ENCODE measurements around the gene MAPRE3.

Gene MAPRE3

GRCh38 chr2:27050996-27051901 is 80.8 kb downstream of the MAPRE3 start, which contains the start of gene AGBL5:
TSS of gene AGBL5 (plus strand) at chr2:27051668. CDS start at chr2:27052959, 1,291 bp downstream.
- TF ChIP-seq, protein P1, sequence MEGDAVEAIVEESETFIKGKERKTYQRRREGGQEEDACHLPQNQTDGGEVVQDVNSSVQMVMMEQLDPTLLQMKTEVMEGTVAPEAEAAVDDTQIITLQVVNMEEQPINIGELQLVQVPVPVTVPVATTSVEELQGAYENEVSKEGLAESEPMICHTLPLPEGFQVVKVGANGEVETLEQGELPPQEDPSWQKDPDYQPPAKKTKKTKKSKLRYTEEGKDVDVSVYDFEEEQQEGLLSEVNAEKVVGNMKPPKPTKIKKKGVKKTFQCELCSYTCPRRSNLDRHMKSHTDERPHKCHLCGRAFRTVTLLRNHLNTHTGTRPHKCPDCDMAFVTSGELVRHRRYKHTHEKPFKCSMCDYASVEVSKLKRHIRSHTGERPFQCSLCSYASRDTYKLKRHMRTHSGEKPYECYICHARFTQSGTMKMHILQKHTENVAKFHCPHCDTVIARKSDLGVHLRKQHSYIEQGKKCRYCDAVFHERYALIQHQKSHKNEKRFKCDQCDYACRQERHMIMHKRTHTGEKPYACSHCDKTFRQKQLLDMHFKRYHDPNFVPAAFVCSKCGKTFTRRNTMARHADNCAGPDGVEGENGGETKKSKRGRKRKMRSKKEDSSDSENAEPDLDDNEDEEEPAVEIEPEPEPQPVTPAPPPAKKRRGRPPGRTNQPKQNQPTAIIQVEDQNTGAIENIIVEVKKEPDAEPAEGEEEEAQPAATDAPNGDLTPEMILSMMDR (conservative IDR thresholded peaks at IDR 0.05; ENCODE audit: low read depth) = no peak
- POLR2A ChIA-PET (ENCODE audit: low non-redundant PET) = interaction anchor here (0.8 to 1.6 kb wide), 4 partner anchors 13 to 34 kb away, joined by 3 to 7 read pairs (median 4); partner anchors contain the start of gene TMEM214
- CTCF ChIA-PET = interaction anchor here (0.5 to 1.7 kb wide), 5 partner anchors 12 to 253 kb away, joined by 3 to 6 read pairs (median 4); no protein-coding TSS in a partner anchor
- H3K27ac ChIP-seq = peak within 1 kb of the TSS; percentile 93
- DNase-seq (ENCODE audit: low spot score) = peak; percentile 99

DNA sequence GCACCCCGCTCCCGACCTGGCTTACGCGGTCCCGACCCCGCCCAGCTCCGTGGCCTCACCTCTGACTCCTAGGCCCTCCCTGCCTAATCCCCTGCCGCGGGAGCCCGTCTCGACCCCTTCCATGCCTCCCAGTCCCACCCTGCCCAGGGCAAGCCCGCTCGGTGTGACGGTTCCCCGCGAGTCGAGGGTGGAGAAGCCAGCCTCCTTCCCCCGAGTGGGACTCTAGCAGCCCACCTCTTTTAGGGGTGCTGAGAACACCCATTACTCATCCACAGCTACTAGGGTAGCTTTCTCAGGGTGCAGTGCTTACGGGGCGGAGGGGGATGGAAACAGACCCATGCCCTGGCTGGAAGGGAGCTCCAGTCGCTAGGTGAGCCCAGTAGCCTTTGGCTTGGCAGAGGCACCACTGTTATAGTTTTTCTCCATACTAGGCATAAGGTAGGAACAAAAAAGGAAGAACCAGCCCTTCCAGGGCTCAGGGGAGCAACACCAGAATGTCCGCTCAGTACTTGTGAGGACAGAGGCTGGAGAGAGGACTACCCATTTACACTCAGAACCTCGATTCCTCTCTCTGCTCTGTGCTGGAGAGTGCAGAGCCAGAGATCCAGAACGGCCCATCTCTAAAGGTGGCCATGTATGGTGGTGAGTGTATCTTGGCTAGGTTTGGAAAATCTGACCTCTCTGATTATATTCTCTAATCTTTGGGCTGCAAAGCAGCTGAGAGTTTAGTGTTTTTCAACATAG is 81.6 kb downstream of the MAPRE3 start:
- no peak for DNase-seq (ENCODE audit: low spot score)
- CTCF ChIA-PET = interaction anchor here (0.6 kb wide), 2 partner anchors 8 to 9 kb away, joined by 3 to 6 read pairs; no protein-coding TSS in a partner anchor
- POLR2A ChIA-PET (ENCODE audit: low non-redundant PET) = interaction anchor here (1.6 kb wide), 2 partner anchors 19 to 20 kb away, joined by 3 read pairs; partner anchors contain the start of gene TMEM214
- peak overlapping the region; percentile 93 for H3K27ac ChIP-seq
- TF ChIP-seq, protein P1 (conservative IDR thresholded peaks at IDR 0.05; ENCODE audit: low read depth) = no peak

- TF ChIP-seq, protein P1 (conservative IDR thresholded peaks at IDR 0.05; ENCODE audit: low read depth) = no peak
- ChIA-PET CTCF (no interaction called here), POLR2A (ENCODE audit: low non-redundant PET) (no interaction called here)
- DNase-seq (ENCODE audit: low spot score) = no peak
- no peak overlapping the region; the same call in 1 of the 2 replicates for H3K27ac ChIP-seq
Observed at GRCh38 chr2:27053321-27053720, 82.9 kb downstream of the MAPRE3 start.

- POLR2A ChIA-PET (ENCODE audit: low non-redundant PET) = no interaction called here
- H3K27ac ChIP-seq = no peak overlapping the region
- CTCF ChIA-PET = interaction anchor here (0.7 kb wide), 1 partner anchor 82 kb away, joined by 3 read pairs; no protein-coding TSS in a partner anchor
- TF ChIP-seq, protein P1 (conservative IDR thresholded peaks at IDR 0.05; ENCODE audit: low read depth) = no peak
- DNase-seq (ENCODE audit: low spot score) = no peak
Observed at GRCh38 chr2:27053776-27054175, 83.3 kb downstream of the MAPRE3 start.

- POLR2A ChIA-PET (ENCODE audit: low non-redundant PET) = interaction anchor here (1.5 kb wide), 1 partner anchor 13 kb away, joined by 3 read pairs; no protein-coding TSS in a partner anchor
- H3K27ac ChIP-seq = no peak overlapping the region
- CTCF ChIA-PET = interaction anchor here (0.7 to 0.8 kb wide), 3 partner anchors 48 to 1826 kb away, joined by 3 to 4 read pairs (median 3); no protein-coding TSS in a partner anchor
- no peak for DNase-seq (ENCODE audit: low spot score)
- TF ChIP-seq, protein P1 (conservative IDR thresholded peaks at IDR 0.05; ENCODE audit: low read depth) = no peak
Observed at GRCh38 chr2:27054721-27055120, 84.3 kb downstream of the MAPRE3 start.

DNA sequence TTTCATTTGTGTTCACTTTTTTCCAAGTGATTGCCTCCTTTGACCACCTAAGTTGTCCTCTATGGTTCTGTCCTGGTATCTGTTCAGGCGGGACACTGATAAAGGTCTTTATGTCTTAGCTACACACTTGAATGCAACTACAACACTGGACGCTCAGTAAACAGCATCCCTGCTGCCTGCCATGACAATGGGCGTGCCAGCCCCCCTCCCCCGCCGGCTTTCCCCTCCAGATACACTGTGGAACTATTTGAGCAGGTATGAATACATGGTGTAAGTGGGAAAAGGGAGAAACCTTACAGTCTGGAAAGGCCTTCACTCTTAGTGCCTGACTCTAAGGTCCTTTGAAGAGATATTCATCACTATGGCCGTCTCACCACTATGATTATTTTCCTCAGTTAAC is 86.7 kb downstream of the MAPRE3 start:
- CTCF ChIA-PET = no interaction called here
- POLR2A ChIA-PET (ENCODE audit: low non-redundant PET) = no interaction called here
- no peak for DNase-seq (ENCODE audit: low spot score)
- TF ChIP-seq, protein P1 (conservative IDR thresholded peaks at IDR 0.05; ENCODE audit: low read depth) = no peak
- no peak overlapping the region for H3K27ac ChIP-seq

All from RWPE1 (cell line).